HG02981 (cell line): ENCODE measurements around the gene FAM81A.
"Not testable (repeated sequence)": the region's sequence is repeated elsewhere in the genome, so short reads cannot be mapped to it uniquely, and the experiment has no call there.

Experiments used
- ATAC-seq: cut with Tn5 transposase; IDR thresholded peaks from one replicate; pipeline ENCODE4 v1.9.1; 2021; ENCODE audit warnings: mild to moderate bottlenecking, moderate library complexity; ENCODE audit not compliant: unreplicated experiment

FAM81A gene

GRCh38 chr15:59484399-59484798 lies 46.4 kb downstream of the FAM81A start:
- ATAC-seq = no peak

GRCh38 chr15:59485036-59485435 lies 47.0 kb downstream of the FAM81A start:
- ATAC-seq = no peak

GRCh38 chr15:59489485-59489884 lies 51.5 kb downstream of the FAM81A start:
- not testable (repeated sequence) for ATAC-seq

GRCh38 chr15:59491062-59491461 lies 53.1 kb downstream of the FAM81A start:
- no peak for ATAC-seq

GRCh38 chr15:59492389-59493377 lies 54.7 kb downstream of the FAM81A start:
- no peak for ATAC-seq

GRCh38 chr15:59501597-59501996 lies 63.6 kb downstream of the FAM81A start:
- ATAC-seq = no peak

GRCh38 chr15:59515190-59515589 lies 77.2 kb downstream of the FAM81A start:
- no peak for ATAC-seq

GRCh38 chr15:59516655-59517461 lies 78.9 kb downstream of the FAM81A start:
- no peak for ATAC-seq

GRCh38 chr15:59519329-59519728 lies 81.3 kb downstream of the FAM81A start:
- no peak for ATAC-seq

- ATAC-seq = no peak
These were observed 83.5 kb downstream of the FAM81A start for GRCh38 chr15:59521443-59521842.

GRCh38 chr15:59522988-59523461 lies 85.0 kb downstream of the FAM81A start:
- no peak for ATAC-seq

GRCh38 chr15:59523702-59524101 lies 85.7 kb downstream of the FAM81A start:
- ATAC-seq = no peak

GRCh38 chr15:59524331-59524731 lies 86.3 kb downstream of the FAM81A start:
- no peak for ATAC-seq

- ATAC-seq = not testable (repeated sequence)
These were observed 88.5 kb downstream of the FAM81A start for GRCh38 chr15:59526466-59526865.

GRCh38 chr15:59528429-59528828 lies 90.4 kb downstream of the FAM81A start:
- ATAC-seq = no peak

GRCh38 chr15:59528961-59529402 lies 91.0 kb downstream of the FAM81A start:
- ATAC-seq = no peak

GRCh38 chr15:59531066-59531675 lies 93.2 kb downstream of the FAM81A start:
- no peak for ATAC-seq

GRCh38 chr15:59532770-59533379 lies 94.9 kb downstream of the FAM81A start:
- no peak for ATAC-seq

- no peak for ATAC-seq
These were observed 98.6 kb downstream of the FAM81A start for GRCh38 chr15:59536553-59536952.

- ATAC-seq = no peak
These were observed 99.4 kb downstream of the FAM81A start for GRCh38 chr15:59537403-59537802.

- no peak for ATAC-seq
These were observed 100.5 kb downstream of the FAM81A start for GRCh38 chr15:59538494-59538893.
